Measurements from ENCODE around the gene C2orf69. TPM values are rescaled to one million over a fixed set of nuclear protein-coding genes. Genes with fewer than 3 reads are reported as not detected.

Gene C2orf69
- total RNA-seq, 1 experiment from 2014 or later, result 22.0 TPM

GRCh38 chr2:199896617-199897016, 14.5 kb upstream of the C2orf69 start:
- WGBS (ENCODE audit: extremely low coverage, insufficient read length, low lambda C conversion rate), result no CpG with 5 or more reads among the region's 2 CpGs
- no peak overlapping the region for H3K14ac ChIP-seq (ENCODE audit: insufficient read depth, low read length)

More at GRCh38 chr2:199896617-199897016, 14.5 kb upstream of the C2orf69 start:
- Histone ChIP-seq H3T11ph (ENCODE audit: low read length) (no peak overlapping the region), H3K56ac (ENCODE audit: insufficient read length, low read depth, low read length) (no peak overlapping the region), H3K79me2 (ENCODE audit: insufficient read depth, low read length) (no peaks in the 10 kb centered on the region), H3K79me1 (ENCODE audit: insufficient read depth, low read depth, low read length, poor library complexity, severe bottlenecking) (no peaks in the 10 kb centered on the region), H2BK20ac (ENCODE audit: low read depth, low read length, poor library complexity, severe bottlenecking) (no peak overlapping the region), H3K27ac (ENCODE audit: insufficient read length, low read depth, low read length) (no peak overlapping the region), H2BK120ac (ENCODE audit: low read depth, low read length, poor library complexity, severe bottlenecking) (no peak overlapping the region), H4K91ac (ENCODE audit: insufficient read length, low read depth, low read length) (no peak overlapping the region), H2AK5ac (ENCODE audit: insufficient read length, low read length) (no peak overlapping the region), H3K27me3 (ENCODE audit: insufficient read depth, low read length) (no peaks in the 10 kb centered on the region), H4K8ac (replicated peaks; ENCODE audit: insufficient read length, low read depth, low read length) (no peak overlapping the region), H2BK15ac (ENCODE audit: low read depth, low read length) (no peak overlapping the region), H3K4me1 (ENCODE audit: insufficient read depth, low read length) (no peaks in the 10 kb centered on the region), H4K20me1 (ENCODE audit: control insufficient read depth, insufficient read depth, insufficient read length) (no peaks in the 10 kb centered on the region), H3K9me3 (ENCODE audit: control insufficient read depth, low read depth, low read length) (no peaks in the 10 kb centered on the region), H3K4me2 (ENCODE audit: insufficient read depth, insufficient read length, low read length) (no peak overlapping the region), H3K4ac (ENCODE audit: low read depth, low read length) (no peak overlapping the region), H3K23ac (ENCODE audit: insufficient read length, low read depth, low read length) (no peak overlapping the region), H3K18ac (ENCODE audit: insufficient read length, low read depth, low read length) (no peak overlapping the region), H2AFZ (ENCODE audit: low read length) (no peak overlapping the region), H3K23me2 (ENCODE audit: insufficient read length, low read depth, low read length, poor library complexity, severe bottlenecking) (no peaks in the 10 kb centered on the region), H4K5ac (ENCODE audit: insufficient read length, low read depth, low read length) (no peak overlapping the region), H3K9ac (ENCODE audit: extremely low read depth, insufficient read length, low read length) (no peak overlapping the region), H2BK5ac (ENCODE audit: insufficient read length, low read length) (no peak overlapping the region), H2BK12ac (ENCODE audit: insufficient read length, low read depth, low read length) (no peak overlapping the region)
- TF ChIP-seq, protein P1, sequence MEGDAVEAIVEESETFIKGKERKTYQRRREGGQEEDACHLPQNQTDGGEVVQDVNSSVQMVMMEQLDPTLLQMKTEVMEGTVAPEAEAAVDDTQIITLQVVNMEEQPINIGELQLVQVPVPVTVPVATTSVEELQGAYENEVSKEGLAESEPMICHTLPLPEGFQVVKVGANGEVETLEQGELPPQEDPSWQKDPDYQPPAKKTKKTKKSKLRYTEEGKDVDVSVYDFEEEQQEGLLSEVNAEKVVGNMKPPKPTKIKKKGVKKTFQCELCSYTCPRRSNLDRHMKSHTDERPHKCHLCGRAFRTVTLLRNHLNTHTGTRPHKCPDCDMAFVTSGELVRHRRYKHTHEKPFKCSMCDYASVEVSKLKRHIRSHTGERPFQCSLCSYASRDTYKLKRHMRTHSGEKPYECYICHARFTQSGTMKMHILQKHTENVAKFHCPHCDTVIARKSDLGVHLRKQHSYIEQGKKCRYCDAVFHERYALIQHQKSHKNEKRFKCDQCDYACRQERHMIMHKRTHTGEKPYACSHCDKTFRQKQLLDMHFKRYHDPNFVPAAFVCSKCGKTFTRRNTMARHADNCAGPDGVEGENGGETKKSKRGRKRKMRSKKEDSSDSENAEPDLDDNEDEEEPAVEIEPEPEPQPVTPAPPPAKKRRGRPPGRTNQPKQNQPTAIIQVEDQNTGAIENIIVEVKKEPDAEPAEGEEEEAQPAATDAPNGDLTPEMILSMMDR (conservative IDR thresholded peaks at IDR 0.05), result no peak
- no peak overlapping the region for H3K27ac Mint-ChIP-seq
- H3K4me1 Mint-ChIP-seq, result peaks cover 0 to 3% of the 10 kb centered on the region in 2 experiments; a peak in 1 of 4 replicates
- H3K9me3 Mint-ChIP-seq, result no peaks in the 10 kb centered on the region
- no peaks in the 10 kb centered on the region for H3K27me3 Mint-ChIP-seq (ENCODE audit: low read depth)
- no peak for DNase-seq
- H3K36me3 Mint-ChIP-seq (ENCODE audit: insufficient read depth in 1 of 3, low read depth in 3 of 3), result no peaks in the 10 kb centered on the region
- H3K4me3 Mint-ChIP-seq, result no peak overlapping the region

All from H9 (cell line).